ENCODE results near the gene SCML2.
"Not testable (repeated sequence)": the region's sequence is repeated elsewhere in the genome, so short reads cannot be mapped to it uniquely, and the experiment has no call there.

The SCML2 gene

GRCh38 chrX:18252644-18253359, 101.7 kb downstream of the SCML2 start:
- H3K79me2 ChIP-seq, result no peaks in the 10 kb centered on the region
- no peak for TF ChIP-seq CTCF (IDR thresholded peaks at IDR 0.05)
- no peak overlapping the region for H3K4me2 ChIP-seq (ENCODE audit: low read length)
- H2AFZ ChIP-seq, result no peak overlapping the region
- H3K9ac ChIP-seq, result no peak overlapping the region
- H3K36me3 ChIP-seq (ENCODE audit: control insufficient read depth, insufficient read depth, low read length), result no peaks in the 10 kb centered on the region
- no peaks in the 10 kb centered on the region for H3K9me3 ChIP-seq (ENCODE audit: control insufficient read depth, low read length)
- no peaks in the 10 kb centered on the region for H3K27me3 ChIP-seq (ENCODE audit: control insufficient read depth, insufficient read depth, low read length)
- H3K4me3 ChIP-seq (ENCODE audit: low read depth, low read length), result no peak overlapping the region
- no peaks in the 10 kb centered on the region for H3K4me1 ChIP-seq
- no peak overlapping the region for H3K27ac ChIP-seq

- H3K79me2 ChIP-seq; H3K27ac ChIP-seq; H3K27me3 ChIP-seq (ENCODE audit: control insufficient read depth, insufficient read depth, low read length); H2AFZ ChIP-seq; H3K9me3 ChIP-seq (ENCODE audit: control insufficient read depth, low read length); H3K4me3 ChIP-seq (ENCODE audit: low read depth, low read length); H3K4me2 ChIP-seq (ENCODE audit: low read length); H3K36me3 ChIP-seq (ENCODE audit: control insufficient read depth, insufficient read depth, low read length); H3K9ac ChIP-seq; H3K4me1 ChIP-seq: not testable (repeated sequence)
Observed at GRCh38 chrX:18229646-18230045, 124.8 kb downstream of the SCML2 start.

GRCh38 chrX:18228069-18228468, 126.4 kb downstream of the SCML2 start:
- Histone ChIP-seq H3K27me3 (ENCODE audit: control insufficient read depth, insufficient read depth, low read length) (no peaks in the 10 kb centered on the region), H3K27ac (no peak overlapping the region), H3K9me3 (ENCODE audit: control insufficient read depth, low read length) (no peaks in the 10 kb centered on the region), H3K4me3 (ENCODE audit: low read depth, low read length) (no peak overlapping the region), H3K36me3 (ENCODE audit: control insufficient read depth, insufficient read depth, low read length) (no peaks in the 10 kb centered on the region), H2AFZ (no peak overlapping the region), H3K4me1 (no peaks in the 10 kb centered on the region), H3K9ac (no peak overlapping the region), H3K4me2 (ENCODE audit: low read length) (no peak overlapping the region), H3K79me2 (no peaks in the 10 kb centered on the region)
- no peak for TF ChIP-seq CTCF (IDR thresholded peaks at IDR 0.05)

- Histone ChIP-seq H3K9me3 (ENCODE audit: control insufficient read depth, low read length) (no peaks in the 10 kb centered on the region), H3K36me3 (ENCODE audit: control insufficient read depth, insufficient read depth, low read length) (no peaks in the 10 kb centered on the region), H3K4me1 (no peaks in the 10 kb centered on the region), H3K27ac (no peak overlapping the region), H3K4me3 (ENCODE audit: low read depth, low read length) (no peak overlapping the region), H3K9ac (no peak overlapping the region), H3K4me2 (ENCODE audit: low read length) (no peak overlapping the region), H3K27me3 (ENCODE audit: control insufficient read depth, insufficient read depth, low read length) (no peaks in the 10 kb centered on the region), H3K79me2 (no peaks in the 10 kb centered on the region), H2AFZ (no peak overlapping the region)
- TF ChIP-seq CTCF (IDR thresholded peaks at IDR 0.05), result no peak
Observed at GRCh38 chrX:18227458-18227857, 127.0 kb downstream of the SCML2 start.

- H3K27ac ChIP-seq, result no peak within 1 kb of the TSS
- H2AFZ ChIP-seq, result no peak within 1 kb of the TSS
- no peaks in the 10 kb centered on the region for H3K79me2 ChIP-seq
- no peaks in the 10 kb centered on the region for H3K36me3 ChIP-seq (ENCODE audit: control insufficient read depth, insufficient read depth, low read length)
- H3K27me3 ChIP-seq (ENCODE audit: control insufficient read depth, insufficient read depth, low read length), result no peaks in the 10 kb centered on the region
- no peak within 1 kb of the TSS for H3K9ac ChIP-seq
- H3K4me1 ChIP-seq, result no peaks in the 10 kb centered on the region
- H3K4me3 ChIP-seq (ENCODE audit: low read depth, low read length), result no peak within 1 kb of the TSS
- H3K9me3 ChIP-seq (ENCODE audit: control insufficient read depth, low read length), result no peaks in the 10 kb centered on the region
- H3K4me2 ChIP-seq (ENCODE audit: low read length), result no peak within 1 kb of the TSS
- no peak for TF ChIP-seq CTCF (IDR thresholded peaks at IDR 0.05)
Observed at GRCh38 chrX:18220786-18221185, 133.7 kb downstream of the SCML2 start, which contains the start of gene BEND2. BEND2 (minus strand) TSS chrX:18220886; CDS start chrX:18220750, 136 bp downstream.
